ENCODE data around the gene PIM3.

- TF ChIP-seq EZH2 (IDR thresholded peaks at IDR 0.05; ENCODE audit: borderline replicate concordance, low read depth, low read length, severe bottlenecking) (no peak), CTCF (IDR thresholded peaks at IDR 0.05; ENCODE audit: borderline replicate concordance, extremely low read depth, low read length, poor library complexity, severe bottlenecking) (no peak)
Observed at GRCh38 chr22:49964136-49965090, 3.8 kb downstream of the PIM3 start.
